Stimulated activated CD4-positive, alpha-beta T cell treated with anti-CD3 and anti-CD28 coated beads, Interleukin-2, amount 100 ng/mL, for 24 hours (primary cell): ENCODE measurements around the gene ELMOD3.
A peak's percentile ranks its signal among the peaks of the same experiment; 100 is the strongest.
"Not testable (repeated sequence)": the region's sequence is repeated elsewhere in the genome, so short reads cannot be mapped to it uniquely, and the experiment has no call there.

Source experiments
- DNase-seq, 2 donors: peaks; one replicate each; pipeline ENCODE4 v3.0.0-alpha.2; 2020

The ELMOD3 gene

DNA sequence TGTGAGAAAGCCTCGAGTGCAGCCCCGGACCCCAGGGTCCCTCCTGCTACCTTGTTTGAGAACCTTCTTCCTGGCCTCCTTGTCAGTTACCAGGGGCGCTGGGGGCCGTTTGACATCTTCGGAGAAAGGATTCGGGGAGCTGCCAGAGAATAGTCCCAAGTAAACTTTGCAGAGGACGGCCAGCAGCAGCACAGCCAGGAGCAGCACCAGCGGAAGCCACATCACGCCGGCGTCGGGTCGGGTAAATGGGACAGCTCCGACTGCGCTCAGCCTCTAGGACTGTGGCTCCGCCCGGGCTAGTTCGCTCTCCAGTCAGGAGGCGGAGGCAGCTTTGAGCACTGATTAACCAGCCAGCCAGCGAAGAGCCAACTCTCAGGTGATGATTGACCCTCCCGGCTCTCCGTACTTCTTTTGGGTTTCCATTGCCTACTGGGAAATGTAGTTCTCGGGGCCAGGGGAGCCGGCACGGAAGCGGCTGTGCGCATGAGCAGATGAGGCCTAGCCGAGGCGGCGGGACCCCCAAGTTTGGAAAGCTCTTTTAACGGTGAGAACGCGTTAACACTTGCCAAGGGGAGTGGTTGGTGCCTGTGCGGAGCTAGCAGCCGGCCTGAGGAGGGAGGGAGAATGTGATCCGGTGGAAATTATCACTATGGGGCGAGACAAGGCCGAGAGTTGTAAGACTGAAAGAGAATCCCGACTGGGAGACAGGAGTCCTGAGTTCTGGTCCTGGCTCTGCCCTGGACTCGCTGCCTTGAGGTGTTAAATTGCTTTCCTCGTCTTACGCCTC, at the start of gene ELMOD3, which contains the start of gene RETSAT:
ELMOD3 (plus strand) TSS at position 484 of the 787 bp plus-strand sequence. CDS start 2,430 bp downstream, outside the sequence.
RETSAT (minus strand) TSS at position 243 of the 787 bp plus-strand sequence; CDS start at position 222, 21 bp downstream.
- DNase-seq, result peak; percentile 93 to 96

DNA sequence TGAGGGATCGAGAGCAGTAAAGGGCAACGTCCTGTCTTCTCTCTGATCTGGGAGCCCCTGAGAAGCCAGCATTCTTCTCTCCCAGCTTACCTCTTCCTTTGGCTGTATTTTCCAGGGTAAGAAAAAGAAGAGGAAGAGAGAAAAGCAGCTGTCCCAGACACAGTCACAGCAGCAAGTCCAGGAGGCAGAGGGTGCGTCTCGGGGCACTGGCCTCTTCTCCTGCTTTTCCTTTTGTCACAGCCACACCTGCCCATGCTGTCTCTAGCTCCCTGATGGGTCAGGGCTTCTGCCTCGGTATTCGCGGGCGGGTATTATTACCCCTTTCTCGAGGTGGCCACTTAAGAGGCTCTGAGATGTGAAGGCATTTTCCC, 47.1 kb upstream of the ELMOD3 start:
- DNase-seq, result no peak

DNA sequence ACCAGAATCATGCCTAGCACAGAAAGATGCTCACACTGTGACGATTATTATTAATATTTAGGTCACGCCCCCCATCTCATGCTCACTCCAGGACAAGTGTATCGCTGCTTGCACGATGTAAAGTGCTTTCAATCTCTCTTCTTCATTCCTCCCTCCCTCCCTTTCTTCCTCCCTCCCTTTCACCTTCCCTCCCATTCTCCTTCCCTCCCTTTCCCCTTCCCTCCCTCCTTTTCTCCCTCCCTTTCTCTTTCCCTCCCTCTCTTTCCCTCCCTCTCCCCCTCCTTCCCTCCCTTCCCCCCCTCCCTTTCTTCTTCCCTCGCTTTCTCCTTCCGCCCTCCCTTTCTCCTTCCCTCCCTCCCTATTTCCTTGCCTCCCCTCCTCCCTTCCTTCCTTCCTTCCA, 46.4 kb upstream of the ELMOD3 start:
- no peak for DNase-seq

DNA sequence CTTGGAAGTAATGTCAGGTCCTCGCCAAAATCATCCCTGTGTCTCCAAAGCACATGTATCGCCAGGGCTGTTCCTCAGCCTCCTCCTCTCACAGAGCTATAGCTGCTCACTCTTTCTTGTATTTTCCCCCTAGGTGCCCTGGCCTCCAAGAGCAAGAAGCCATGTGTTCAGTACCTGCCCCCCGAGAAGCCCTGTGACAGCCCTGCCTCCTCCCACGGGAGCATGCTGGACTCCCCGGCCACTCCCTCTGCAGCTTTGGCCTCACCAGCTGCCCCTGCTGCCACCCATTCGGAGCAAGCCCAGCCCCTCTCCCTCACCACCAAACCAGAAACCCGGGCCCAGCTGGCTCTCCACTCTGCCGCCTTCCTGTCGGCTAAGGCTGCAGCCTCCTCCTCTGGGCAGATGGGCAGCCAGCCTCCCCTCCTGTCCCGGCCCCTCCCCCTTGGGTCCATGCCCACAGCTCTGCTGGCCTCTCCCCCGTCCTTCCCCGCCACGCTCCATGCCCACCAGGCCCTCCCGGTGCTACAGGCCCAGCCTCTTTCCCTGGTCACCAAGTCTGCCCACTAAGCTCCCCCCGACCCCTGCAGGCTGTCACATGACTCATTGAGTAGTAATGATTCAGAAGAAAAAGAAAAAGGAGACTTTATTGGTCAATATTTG, 45.5 kb upstream of the ELMOD3 start:
- DNase-seq, result no peak

DNA sequence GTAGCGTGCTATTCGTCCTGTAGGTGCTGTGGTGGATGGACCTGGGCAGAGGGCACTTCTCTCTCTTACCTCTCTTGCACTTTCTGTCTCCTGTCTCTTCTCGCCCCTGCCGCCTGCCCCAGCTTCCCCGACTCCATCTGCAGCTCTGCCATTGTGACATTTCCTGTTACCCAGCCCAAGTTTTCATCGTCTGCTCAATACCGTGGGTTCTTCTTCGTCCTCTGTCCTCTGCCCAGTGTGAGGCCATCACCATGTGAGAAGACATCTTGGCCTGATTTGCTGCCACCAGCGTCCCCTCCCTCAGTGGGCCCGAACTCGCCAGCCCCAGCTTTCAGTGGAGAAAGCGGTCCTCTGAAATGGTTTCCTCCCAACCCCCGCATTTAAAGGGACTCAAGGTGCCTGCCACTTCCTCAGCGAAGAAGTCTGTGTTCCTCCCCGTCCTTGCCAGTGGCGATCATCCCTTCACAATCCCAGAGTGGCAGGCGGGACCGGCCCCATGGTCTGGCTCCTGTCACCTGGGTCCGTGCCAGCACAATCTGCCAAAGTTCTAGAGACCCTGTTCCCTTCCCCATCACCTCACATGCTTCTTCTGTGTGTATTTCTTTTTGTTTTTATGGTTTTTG, 44.8 kb upstream of the ELMOD3 start:
- DNase-seq, result no peak

DNA sequence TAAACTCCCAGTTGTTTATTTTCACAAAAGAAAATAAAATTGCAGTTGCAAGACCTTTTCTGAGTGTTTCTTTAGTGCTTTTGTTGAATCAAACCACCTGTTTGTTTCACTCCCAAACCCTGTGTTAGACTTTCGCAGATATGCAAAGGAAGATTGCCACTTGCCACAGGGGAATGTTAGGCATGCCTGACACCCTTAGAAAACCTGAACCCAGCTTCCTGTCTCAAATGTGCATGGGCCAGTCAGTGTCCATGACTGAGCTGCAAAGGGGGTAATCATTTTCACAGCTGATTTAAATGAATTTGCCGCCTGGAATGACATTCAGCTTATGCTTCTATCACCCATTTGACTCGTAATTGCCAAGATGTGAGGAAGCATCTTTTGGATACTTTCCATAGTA, 44.2 kb upstream of the ELMOD3 start:
- no peak for DNase-seq

DNA sequence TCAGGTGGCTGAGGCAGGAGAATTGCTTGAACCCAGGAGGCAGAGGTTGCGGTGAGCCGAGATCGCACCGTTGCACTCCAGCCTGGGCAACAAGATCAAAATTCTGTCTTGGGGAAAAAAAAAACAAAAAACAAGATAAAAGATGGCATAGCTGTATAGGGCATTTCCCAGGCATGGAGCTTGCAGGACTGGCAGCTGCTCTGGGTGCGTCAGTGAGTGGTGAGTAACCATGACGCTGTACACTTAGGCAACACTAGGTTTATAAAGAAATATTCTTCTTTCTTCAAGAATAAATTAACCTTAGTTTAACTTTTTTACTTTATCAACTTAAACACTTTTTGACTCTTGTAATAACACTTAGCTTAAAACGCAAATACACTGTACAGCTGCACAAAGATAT, 42.2 kb upstream of the ELMOD3 start:
- DNase-seq, result no peak

DNA sequence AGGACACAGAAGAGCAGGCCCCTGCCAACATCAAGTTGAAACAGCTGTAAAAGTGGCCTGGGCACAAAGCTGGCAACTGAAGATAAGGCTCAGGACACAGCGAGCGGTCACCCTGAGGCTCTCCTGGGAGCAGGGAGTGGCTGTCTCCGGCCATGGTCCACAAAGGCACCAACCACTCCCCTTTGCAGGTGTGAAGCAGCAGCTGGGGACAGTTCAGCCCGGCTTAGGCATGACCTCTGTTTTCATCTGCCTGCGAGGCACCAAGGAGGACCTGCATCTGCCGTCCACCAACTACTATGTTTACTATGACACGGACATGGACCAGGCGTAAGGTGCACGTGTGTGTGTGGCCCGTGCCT, 39.7 kb upstream of the ELMOD3 start:
- no peak for DNase-seq

DNA sequence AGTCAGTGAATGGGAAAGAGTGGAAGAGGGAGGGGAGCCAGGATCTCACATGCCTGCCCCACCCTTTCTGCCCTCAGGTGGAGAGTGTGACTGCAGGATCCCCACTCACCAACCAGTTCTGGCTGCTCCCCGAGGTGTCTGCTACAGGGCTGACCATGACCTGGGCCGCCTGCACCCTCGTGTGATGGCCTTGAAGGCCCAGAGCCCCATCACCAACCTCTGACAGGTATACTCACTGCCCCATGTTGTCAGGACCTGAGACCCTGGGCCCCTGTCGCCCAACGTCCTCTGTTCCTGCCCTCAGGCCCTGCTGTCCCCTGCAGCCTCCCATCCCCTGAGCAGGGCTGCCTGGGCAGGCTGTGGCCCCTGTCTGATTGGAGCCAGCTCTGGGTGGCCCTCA, 38.6 kb upstream of the ELMOD3 start:
- DNase-seq, result not testable (repeated sequence)

DNA sequence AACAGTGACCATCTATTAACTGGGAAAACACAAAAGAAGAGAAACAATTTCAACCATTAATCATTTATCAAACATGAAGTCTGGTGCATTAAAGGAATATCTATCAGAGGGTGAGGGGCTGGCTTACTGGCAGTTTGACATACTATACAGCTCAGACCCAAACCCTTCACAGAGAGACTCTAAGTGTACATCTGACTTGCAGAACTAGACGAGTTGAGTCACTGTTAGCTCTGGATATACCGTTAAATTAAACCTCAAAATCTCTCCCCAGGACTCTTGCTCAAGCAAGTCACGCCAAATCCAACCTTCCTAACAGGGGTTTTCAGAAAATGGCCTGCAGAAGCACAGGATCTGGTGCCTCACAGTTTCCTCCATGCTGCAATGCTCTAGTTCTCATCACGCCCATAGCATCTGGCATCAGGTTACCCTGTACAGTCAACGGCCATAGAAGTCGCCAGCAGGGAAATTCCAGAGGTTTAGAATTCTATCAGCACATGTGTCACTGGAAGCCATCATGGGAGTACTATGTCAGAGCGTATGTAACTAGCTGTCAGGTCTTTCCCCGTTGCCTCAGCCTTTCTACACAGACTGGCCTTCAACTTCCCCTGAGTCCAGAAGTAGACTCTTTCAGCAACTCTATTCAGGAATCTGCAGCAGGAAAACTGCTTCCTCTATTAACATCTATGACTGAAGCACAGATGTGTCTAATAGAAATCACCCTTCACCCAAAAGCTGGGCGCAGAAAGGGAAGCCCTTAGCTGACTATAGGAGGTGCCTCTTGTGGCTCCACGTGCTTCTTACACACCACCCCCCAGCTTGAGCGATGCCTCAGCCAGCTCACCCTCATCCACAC, 36.1 kb upstream of the ELMOD3 start:
- DNase-seq, result peak; percentile 38 to 50

DNA sequence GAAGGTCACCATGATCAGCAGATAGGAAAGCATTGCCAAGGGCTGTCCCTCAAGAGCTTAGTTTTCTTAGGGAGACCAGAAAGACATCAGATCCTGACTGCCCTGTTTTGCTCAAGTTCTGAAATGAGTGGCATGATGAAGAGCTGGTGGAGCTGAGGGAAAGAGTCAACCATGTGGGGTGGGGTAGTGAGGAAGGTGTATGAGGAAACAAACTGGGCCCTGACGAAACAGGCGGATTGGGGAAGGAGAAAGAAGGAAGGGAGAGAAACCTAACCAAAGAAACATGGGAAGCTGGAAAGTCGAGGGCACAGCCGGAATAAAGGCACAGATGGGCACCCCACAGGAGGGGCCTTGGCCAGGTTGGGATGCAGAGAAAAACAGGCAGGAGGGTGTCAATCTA, 34.8 kb upstream of the ELMOD3 start:
- DNase-seq, result no peak

DNA sequence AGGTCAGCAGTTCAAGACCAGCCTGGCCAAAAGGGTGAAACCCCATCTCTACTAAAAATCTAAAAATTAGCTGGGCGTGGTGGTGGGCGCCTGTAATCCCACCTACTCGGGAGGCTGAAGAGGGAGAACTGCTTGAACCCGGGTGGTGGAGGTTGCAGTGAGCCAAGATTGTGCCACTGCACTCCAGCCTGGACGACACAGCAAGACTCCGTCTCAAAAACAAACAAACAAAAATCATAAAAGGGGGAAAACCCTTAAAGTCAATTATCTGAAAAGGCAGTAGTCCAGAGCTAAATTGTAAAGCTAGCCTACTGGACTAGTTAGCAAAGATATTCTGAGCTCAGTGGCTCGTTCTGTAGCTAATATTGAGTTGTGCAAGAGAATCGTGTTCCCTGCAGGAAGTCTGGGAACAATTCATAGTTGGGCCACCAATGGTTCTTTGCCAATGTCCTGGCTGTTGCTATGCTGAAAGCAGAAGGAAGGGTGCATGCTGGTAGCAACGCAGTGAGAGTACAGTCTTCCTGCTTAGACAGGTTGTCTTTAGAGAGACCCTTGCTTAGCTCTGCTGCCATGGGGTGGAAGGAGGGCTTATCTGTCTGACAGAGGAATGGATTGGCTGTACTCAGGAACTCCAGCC, 31.1 kb upstream of the ELMOD3 start:
- no peak for DNase-seq

DNA sequence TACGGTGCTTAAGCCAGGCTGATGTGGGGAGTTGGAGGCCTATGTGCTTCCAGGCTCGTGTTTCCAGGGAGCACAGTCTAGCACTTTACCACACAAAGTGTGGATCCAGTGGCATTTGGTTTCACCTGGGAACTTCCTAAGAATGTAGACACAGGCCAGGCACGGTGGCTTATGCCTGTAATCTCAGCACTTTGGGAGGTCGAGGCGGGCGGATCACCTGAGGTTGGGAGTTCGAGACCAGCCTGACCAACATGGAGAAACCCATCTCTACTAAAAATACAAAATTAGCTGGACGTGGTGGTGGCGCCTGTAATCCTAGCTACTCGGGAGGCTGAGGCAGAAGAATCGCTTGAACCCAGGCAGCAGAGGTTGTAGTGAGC, 30.6 kb upstream of the ELMOD3 start:
- DNase-seq, result not testable (repeated sequence)

DNA sequence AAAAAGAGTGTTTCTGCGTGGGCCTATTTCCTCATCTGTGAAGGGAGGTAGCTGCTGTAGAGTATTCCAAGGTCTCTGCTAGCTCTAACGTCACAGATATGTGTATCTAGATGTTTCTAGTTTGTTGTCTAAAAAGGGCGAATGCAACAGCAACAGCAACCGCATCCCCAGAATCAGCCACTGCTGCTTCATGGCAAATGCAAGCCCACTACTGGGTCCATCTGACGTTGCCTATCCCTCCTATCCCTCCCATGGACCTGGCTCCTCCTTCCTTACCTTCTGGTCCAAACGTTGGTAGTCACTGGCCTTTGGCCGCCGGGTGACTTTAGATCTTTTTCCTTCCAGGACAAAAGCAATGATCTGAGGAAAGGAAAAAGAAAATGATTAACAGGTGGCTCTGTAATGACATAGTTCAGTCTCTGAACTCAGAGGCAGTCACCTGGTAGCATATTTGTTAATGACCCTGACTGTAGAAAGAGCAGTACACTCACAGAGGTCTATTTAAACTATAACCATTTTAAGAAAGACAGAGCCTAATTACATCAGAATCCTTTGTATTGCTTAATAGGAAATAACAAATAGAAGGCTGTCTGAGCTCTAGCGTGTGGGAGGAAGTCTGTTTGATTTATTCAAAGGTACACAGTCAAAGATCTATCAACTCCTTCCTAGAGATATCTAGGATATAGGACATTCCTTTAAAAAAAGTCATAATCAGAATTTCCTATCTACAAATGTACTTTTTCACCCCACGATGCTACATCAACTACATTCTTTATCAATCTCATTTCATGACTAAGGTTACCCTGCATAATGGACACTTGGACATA, 29.7 kb upstream of the ELMOD3 start:
- no peak for DNase-seq

DNA sequence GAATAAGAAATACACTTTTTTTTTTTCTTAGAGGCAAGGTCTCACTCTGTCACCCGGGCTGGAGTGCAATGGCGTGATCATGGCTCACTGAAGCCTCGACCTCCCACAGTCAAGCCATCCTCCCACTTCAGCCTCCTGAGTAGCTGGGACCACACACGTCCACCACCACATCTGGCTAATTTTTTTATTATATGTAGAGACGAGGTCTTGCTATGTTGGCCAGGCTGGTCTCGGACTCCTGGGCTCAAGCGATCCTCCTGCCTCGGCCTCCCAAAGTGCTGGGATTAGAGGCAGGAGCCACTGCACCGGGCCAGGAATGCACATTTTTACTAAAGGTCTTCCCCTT, 29.1 kb upstream of the ELMOD3 start:
- DNase-seq, result no peak

DNA sequence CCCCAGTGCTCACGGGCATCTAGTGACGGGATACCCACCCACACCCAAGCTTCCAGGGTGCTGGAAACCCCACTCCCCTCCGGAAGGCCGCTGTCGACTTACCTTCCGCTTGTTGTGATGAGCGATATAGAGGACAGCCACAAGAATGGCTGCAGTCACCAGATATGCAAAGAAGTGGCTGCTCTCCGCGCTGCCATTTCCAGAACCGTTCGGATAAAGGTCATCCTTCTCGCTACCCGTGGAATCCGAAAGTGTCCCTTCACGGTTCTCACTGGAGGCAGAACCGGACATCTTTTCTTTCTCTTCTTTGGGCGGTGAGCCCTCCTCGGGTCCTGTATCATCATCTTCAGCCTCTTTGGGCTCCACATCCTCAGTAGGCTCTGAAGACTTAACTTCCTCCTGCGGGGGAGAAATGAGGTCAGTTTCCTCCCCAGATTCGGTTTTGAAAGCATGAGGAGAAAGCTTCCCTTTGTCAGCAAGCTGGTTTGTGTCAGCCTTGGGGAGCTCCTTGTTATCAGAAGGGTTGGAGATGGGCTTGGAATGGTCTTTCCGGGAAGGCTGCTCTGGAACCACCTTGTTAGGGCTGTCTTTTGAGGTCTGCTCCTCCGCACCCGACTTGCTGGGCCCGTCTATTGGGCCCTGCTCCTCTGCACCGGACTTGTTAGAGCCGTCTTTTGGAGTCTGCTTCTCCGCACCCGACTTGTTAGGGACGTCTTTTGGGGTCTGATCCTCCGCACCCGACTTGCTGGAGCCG, 28.0 kb upstream of the ELMOD3 start:
- peak; percentile 41 to 50 for DNase-seq

DNA sequence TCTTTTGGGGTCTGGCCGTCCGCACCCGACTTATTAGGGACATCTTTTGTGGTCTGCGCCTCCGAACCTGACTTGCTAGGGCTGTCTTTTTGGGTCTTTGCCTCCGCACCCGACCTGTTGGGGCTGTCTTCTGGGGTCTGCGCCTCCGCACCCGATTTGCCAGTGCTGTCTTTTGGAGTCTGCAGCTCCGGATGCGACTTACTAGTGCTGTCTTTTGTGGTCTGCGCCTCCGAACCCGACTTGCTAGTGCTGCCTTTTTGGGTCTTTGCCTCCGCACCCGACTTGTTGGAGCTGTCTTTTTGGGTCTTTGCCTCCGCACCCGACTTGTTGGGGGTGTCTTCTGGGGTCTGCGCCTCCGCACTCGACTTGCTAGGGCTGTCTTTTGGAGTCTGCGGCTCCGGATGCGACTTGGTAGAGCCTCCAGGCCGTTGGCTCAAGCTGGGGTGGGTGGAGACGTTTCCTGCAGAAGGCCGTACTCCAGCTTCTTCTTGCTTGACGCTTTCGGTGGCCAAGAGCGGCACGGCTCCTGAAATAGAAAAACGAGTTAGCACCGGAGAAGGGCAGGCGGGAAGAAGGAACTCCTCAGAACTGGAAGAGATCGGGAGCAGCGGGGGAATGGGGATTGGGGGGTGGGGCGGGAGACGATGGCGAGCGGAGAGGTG, 27.3 kb upstream of the ELMOD3 start:
- peak; percentile 56 to 60 for DNase-seq

DNA sequence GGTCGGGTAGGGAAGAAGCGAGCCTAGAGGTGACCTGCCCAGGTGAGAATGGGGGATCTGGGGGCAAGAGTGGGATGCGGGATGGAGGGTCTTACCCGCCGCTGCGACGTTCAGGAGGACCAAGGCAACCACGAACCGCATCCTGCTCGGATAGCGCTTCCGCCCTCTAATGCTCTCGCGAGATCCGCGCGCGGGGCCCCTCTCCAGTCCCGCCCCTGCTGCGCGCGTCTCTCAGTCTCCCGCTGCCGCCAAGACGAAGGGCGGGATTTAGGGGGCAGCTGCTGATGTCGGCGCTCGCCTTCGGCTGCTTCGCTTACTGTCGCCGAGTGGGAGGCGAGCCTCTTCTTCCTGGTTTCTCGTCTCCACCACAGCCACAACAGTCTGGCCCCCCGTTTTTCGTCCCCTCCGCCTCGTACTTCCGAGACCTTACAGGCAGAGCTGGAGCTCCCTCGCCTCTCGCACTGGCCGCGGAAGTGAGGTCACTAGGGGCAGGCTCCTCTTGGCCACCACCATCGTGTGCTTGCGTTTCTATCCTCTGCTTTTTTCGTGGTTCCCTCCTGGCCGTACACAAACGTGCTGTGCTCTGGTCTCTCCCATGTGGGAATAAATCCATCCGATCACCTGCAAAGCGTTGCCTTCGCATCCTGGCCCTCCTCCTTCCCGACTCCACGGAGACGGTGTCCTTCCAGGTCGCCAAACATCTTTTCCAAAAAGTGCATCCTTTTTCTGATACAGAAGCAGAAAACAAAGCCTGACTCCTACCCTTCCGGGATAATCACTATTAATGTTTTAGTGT, 26.5 kb upstream of the ELMOD3 start, which contains the start of gene TGOLN2:
TGOLN2 (minus strand) TSS at position 168 of the 796 bp plus-strand sequence; CDS start at position 141, 27 bp downstream.
- peak; percentile 93 to 95 for DNase-seq

DNA sequence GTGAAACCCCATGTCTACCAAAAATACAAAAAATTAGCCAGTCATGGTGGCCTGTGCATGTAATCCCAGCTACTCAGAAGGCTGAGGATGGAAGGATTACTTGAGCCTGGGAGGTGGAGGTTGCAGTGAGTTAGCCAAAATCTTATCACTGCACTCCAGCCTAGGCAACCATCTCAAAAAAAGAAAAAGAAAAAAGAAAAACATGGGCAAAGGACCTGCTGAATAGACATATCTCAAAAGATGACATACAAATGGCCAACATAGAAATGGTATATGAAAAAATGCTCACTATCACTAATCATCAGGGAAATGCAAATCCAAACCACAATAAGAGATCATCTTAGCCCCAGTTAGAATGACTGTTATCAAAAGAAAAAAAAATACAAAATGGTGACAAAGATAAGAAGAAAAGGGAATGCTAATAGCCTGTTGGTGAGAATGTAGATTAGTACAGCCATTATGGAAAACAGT, 25.4 kb upstream of the ELMOD3 start:
- no peak for DNase-seq
